Diencephalon (tissue), 1 donor: Measurements from ENCODE around the gene ZNF793. TPM values are rescaled to one million over a fixed set of nuclear protein-coding genes. Genes with fewer than 3 reads are reported as not detected.

ENCODE experiments used
- total RNA-seq: library from RNA; depleted of rRNA; stranded (reverse); fragments of >200 nt; gene quantifications from one replicate; pipeline ENCODE4 v1.2.3, GENCODE V29; 2014

ZNF793 gene
- total RNA-seq, result 44.5 TPM

GRCh38 chr19:37506387-37507166, at the start of gene ZNF793:
TSS of gene ZNF793 (plus strand) at chr19:37506939. CDS start at chr19:37523440, 16,501 bp downstream.

GRCh38 chr19:37466798-37467607, 39.7 kb upstream of the ZNF793 start, which contains the start of gene ZNF569:
TSS of gene ZNF569 (minus strand) at chr19:37467444. CDS start at chr19:37444921, 22,523 bp downstream.

GRCh38 chr19:37468961-37469777, 37.6 kb upstream of the ZNF793 start, which contains the start of gene ZNF570:
TSS of gene ZNF570 (plus strand) at chr19:37469356. CDS start at chr19:37470355, 999 bp downstream.

Other genes starting within 250 kb of the ZNF793 start
- gene ZNF527, start 135.8 kb upstream of the ZNF793 start, total RNA-seq, result 18.0 TPM
- gene ZNF569, start 39.5 kb upstream of the ZNF793 start, total RNA-seq, result 34.4 TPM
- gene ZNF570, start 37.6 kb upstream of the ZNF793 start, total RNA-seq, result 33.4 TPM
- 12.9 TPM for gene ZNF571, start 87.9 kb downstream of the ZNF793 start, total RNA-seq
- 23.8 TPM for gene ZNF540, start 87.9 kb downstream of the ZNF793 start, total RNA-seq
- 84.7 TPM for gene ZFP30, start 148.5 kb downstream of the ZNF793 start, total RNA-seq
- 18.0 TPM for gene ZNF607, start 212.8 kb downstream of the ZNF793 start, total RNA-seq